Spleen (tissue), 7 donors: ENCODE data around the gene NFX1.

Experiments used
- POLR2A ChIP-seq, 3 donors: fragments of 450-650 bp; IDR thresholded peaks; one replicate each; pipeline ENCODE4 v1.5.1; 2017; ENCODE audit warnings: antibody characterized with exemption in 3 of 3, mild to moderate bottlenecking in 1 of 3
- POLR2AphosphoS5 ChIP-seq, 3 donors: sonication (generic); formaldehyde crosslinking; IDR thresholded peaks; one replicate each; pipeline ENCODE4 v1.5.1; 2017; ENCODE audit warnings: antibody characterized with exemption in 3 of 3
- TF ChIP-seq, protein P1 (sequence below), 11 experiments: fragments of 200-600 bp in 7 of 11; fragments of 450-650 bp in 4 of 11; sonication (generic) in 4 of 11; IDR thresholded peaks in 8 of 11; conservative IDR thresholded peaks in 3 of 11; 1 replicate in 7 of 11; 2 replicates in 4 of 11; pipeline versions ENCODE4 v1.4.0 to v1.8.0; 2016 to 2021; ENCODE audit warnings: antibody characterized with exemption in 11 of 11, inconsistent platforms in 4 of 11, mild to moderate bottlenecking in 1 of 11
- donor health status: DM: no; HTN: no; CAD: no; lungs with moderate emphysema.
- donor health status: DM: no; HTN: no; CAD: no.
- donor health status: DM: no; HTN: no; CAD: no.

DNA sequence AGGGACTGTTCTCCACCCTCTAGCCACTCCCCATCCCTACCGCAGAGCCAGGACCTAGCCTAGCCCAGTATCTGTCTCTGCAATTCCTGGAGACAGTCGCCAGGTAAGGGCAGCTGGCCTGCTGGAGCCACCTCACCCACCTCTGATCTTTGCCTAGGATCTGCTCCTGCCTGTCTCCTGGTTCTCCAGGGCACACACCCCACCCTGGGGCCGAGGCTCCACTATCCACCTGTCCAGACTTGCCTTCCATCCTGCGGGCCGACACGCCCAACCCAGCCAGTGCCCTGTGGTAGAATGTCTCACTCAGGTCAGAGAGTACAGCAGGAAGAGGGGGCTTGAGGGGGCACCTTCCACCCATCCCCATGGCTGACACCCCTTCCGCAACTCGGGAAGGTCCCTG, 127.8 kb downstream of the NFX1 start:
- TF ChIP-seq POLR2AphosphoS5 (IDR thresholded peaks at IDR 0.05) (no peak), POLR2A (IDR thresholded peaks at IDR 0.05) (no peak)
- TF ChIP-seq, protein P1, sequence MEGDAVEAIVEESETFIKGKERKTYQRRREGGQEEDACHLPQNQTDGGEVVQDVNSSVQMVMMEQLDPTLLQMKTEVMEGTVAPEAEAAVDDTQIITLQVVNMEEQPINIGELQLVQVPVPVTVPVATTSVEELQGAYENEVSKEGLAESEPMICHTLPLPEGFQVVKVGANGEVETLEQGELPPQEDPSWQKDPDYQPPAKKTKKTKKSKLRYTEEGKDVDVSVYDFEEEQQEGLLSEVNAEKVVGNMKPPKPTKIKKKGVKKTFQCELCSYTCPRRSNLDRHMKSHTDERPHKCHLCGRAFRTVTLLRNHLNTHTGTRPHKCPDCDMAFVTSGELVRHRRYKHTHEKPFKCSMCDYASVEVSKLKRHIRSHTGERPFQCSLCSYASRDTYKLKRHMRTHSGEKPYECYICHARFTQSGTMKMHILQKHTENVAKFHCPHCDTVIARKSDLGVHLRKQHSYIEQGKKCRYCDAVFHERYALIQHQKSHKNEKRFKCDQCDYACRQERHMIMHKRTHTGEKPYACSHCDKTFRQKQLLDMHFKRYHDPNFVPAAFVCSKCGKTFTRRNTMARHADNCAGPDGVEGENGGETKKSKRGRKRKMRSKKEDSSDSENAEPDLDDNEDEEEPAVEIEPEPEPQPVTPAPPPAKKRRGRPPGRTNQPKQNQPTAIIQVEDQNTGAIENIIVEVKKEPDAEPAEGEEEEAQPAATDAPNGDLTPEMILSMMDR (IDR thresholded peaks at IDR 0.05 in 8 of 11, conservative IDR thresholded peaks at IDR 0.05 in 3 of 11), result no peak
